GM19238 (cell line): Measurements from ENCODE around the gene LIMK2.
A peak's percentile ranks its signal among the peaks of the same experiment; 100 is the strongest.
"Not testable (repeated sequence)": the region's sequence is repeated elsewhere in the genome, so short reads cannot be mapped to it uniquely, and the experiment has no call there.

Source experiments
- DNase-seq: peaks from one replicate; pipeline ENCODE4 v3.0.0; 2011; ENCODE audit warnings: low spot score; ENCODE audit not compliant: insufficient read length

Gene LIMK2

GRCh38 chr22:31211862-31212730 is at the start of gene LIMK2:
Gene LIMK2, plus strand, starts transcription at chr22:31212298. Its CDS starts 111 bp downstream, at chr22:31212409.
- DNase-seq, result peak; percentile 96

DNA sequence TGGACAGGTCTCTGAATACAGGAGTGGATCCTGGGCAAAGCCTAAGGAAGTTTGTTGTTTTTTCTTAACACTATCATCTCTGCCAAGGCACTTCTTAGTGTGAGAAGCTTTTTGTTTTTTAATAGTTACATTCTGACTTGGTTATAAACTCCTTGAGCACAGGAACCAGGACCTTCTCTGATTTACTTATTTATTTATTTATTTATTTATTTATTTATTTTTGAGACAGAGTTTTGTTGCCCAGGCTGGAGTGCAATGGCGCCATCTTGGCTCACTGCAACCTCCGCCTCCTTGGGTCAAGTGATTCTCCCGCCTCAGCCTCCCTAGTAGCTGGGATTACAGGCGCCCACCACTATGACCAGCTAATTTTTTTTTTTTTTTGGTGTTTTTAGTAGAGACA is 41.1 kb upstream of the LIMK2 start:
- DNase-seq, result no peak

DNA sequence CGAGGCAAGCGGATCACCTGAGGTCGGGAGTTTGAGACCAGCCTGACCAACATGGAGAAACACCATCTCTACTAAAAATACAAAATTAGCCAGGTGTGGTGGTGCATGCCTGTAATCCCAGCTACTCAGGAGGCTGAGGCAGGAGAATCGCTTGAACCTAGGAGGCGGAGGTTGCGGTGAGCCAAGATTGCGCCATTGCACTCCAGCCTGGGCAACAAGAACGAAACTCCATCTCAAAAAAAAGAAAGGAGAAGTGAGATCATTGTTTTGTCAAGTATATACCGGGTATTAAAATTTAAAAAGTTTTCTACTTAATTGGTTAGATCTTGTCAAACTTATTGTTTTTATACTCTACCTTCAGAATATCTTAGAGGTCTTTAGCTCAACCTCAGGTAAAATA is 40.4 kb upstream of the LIMK2 start:
- DNase-seq, result not testable (repeated sequence)

DNA sequence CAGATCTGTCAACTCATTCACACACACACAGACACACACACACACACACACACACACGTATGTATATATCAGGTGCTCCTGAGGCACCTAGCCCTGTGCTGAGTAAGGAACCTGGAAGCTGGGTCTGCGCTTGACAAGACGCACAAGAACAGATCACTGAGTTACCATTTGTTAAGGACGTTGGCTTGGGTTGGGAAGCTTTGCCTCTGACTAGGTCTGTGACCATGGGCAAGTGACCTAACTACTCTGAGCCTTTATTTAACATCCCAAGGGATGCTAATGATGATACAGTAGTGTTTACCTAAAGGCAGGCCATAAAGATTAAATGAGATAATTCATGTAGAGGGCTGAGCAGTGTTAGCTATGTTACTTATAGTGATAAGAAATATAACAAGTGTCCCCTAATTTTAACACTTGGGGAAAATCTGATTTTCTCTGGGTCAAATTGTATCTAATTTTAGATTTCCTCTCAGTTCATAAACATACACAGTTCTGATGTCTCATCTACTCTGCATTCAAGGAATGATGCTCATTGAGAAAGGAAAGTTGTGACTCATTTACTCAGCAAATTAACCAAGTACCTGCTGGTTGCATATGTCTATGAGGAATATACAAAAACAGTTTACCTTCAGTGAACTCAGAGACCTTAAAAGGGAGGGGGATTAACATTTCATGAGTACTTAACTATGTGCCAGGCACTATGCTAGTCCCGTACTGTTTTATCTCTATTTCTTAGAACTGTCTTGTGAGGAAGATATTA is 38.5 kb upstream of the LIMK2 start:
- DNase-seq, result no peak

- DNase-seq, result no peak
Observed at GRCh38 chr22:31176923-31177322, 35.2 kb upstream of the LIMK2 start.

DNA sequence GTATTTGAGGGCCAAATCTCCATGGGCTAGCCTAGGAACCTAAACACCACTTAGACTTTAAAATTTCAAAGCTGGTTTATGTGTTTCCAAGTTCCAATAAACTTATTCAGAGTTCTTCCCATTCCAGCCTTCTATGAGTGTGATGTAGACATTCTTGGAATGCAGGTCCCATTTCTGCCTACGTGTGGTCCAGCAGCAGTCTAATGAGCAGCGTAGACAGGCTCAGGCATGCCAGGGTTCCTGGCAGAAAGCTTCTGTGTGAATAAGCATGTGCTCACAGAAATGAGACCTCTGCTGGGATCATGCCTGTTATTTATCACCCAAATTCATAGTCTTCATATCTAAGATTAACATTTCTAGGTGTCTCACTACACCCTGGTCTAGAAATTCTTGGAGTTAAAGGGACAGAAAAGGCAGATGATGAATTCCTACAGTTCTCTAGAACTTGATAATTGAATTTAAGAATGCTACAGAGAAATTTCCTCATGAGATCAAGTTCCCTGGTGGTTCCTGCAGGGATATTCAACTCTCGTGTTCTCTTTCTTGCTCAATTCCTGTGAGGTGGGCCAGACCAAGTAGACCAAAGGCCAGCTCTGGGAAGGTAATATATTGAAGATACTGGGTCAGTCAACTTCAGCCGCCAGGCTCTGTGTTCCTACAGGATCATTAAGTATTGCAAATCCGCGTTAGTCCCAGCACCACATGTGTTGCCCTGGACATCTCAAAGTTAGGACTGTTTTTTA is 34.5 kb upstream of the LIMK2 start:
- no peak for DNase-seq

DNA sequence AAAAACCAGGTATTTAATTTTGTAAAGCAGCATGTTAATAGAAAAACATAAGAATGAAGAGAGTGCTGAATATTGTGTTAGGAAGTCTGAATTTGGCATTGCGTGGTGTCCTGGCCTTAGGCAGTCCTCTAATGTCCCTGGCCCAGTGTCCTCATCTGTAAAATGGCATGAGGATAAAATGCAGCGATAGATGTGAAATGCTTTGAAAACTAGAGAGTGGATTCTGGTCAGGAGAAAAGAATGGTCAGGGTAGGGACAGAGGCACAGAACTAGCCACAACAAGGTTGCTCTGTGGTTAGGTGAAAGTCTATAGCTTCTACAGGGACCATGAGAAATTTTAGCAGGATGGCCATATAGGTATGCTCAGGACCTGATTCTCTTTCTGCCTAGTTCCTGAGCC is 33.2 kb upstream of the LIMK2 start:
- no peak for DNase-seq

- DNase-seq, result no peak
Observed at GRCh38 chr22:31179345-31179744, 32.8 kb upstream of the LIMK2 start.

- no peak for DNase-seq
Observed at GRCh38 chr22:31184015-31184414, 28.1 kb upstream of the LIMK2 start.

DNA sequence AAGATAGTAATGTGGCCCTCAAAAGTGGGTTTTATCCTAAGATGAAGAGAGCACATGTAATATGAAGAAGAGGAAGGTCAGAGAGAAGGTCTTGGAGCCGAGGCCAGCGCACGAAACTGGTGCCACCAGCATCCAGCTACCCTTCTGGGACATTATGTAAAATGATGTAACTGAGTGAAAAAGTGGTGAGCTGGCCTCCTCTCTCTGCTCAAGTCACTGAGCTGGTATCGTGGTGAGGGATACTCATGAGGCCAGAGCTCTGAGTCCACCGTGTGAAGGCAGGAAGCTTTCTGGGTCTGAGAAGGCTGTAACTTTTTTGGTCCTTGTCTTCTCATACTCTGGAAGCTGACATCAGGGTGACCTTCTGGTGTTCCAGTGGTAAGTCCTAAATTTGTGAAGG is 27.0 kb upstream of the LIMK2 start:
- DNase-seq, result no peak

DNA sequence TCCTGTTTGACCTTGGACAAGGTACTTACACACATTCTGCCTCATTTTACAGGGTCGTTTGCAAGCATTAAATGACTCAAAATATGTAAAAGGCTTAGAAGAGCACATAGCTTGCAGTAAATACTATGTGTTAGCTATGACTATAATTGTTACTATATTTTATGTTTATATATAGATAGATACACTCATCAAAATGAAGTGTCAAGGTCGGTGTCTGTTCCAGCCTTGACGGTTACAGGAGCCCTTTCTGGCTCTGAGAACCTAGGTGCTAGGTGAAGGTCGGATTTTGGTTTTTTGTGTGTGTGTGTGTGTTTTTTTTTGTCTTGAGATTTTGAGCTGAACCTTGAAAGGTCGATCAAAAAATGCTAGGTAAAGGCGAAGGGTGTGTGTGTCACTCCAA is 24.5 kb upstream of the LIMK2 start:
- DNase-seq, result no peak

DNA sequence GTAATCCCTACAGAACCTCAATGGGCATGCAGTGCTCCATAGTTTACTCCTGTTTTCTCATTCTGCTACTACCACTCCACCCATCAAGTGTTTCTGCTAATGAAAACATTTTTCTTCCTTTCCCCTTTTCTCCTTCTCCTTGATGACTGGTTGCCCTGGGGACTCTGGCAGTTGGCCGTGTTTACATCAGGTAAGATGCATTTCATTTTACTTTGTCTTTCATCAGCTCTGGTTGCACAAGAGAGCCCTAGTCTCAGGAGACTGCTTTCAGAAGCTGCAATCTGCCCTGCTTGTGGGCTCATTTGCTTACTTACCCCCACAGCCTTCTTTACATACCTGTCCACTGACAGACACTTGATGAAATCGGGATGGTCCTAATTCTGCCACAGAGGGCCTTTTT is 19.6 kb upstream of the LIMK2 start:
- no peak for DNase-seq

- DNase-seq, result no peak
Observed at GRCh38 chr22:31193092-31193491, 19.0 kb upstream of the LIMK2 start.

- not testable (repeated sequence) for DNase-seq
Observed at GRCh38 chr22:31194681-31195080, 17.4 kb upstream of the LIMK2 start.

DNA sequence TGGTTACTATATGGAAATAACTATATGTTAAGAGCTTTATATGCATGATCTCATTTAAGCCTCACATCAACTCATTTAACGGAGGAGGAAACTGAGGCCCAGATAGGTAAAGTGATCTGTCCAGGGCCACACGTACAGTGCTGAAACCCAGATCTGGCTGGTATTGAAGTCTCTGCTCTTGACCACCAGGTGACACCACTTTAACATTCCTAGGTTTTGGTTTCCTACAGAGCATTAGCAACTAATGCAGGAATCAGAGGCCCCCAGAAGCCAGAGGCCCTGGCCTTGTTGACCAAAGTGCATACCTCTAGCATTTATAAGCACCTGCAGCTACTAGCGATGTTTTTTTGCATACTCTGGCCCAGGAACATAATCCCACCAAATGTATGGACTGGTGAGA is 12.9 kb upstream of the LIMK2 start:
- DNase-seq, result no peak

- not testable (repeated sequence) for DNase-seq
Observed at GRCh38 chr22:31204352-31204984, 7.6 kb upstream of the LIMK2 start.

DNA sequence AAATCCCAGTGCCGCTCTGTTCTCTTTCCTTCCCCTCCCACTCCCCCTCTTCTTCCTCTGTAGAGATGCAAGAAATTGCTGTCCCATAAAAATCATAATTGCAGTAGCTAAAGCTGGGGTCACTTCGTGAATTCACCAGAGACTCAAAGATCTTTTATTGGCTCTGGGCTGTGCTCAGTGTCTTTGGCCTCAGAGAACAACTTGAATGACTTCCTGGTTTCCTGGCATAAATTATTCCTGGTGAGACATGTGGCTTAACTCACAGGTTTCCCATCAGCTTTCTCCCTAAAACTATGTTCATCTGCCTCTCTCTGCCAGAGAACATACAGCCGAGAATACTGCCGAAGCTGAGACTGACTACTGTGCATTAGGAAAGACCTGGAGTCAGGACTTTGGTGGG is 7.0 kb upstream of the LIMK2 start:
- DNase-seq, result not testable (repeated sequence)

DNA sequence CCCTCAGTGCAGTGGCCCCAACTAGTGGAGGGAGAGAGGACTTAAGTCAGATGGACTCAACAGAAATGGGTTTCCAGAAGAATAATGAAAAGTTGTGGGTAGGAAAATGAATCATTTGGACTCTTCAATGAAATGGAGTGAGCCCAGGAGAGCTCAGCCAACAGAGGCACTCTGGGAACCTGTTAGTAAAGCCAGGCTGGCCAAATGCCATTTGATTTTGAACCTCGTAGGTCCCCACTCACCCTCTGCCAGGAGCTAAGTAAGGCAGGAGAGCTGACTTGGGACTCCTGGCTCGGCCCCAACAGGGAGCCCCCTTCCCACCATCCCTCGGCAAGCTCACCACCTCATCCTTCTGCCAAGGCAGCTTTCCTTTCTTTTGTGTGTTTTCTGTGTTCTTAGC is 5.6 kb upstream of the LIMK2 start:
- DNase-seq, result not testable (repeated sequence)

DNA sequence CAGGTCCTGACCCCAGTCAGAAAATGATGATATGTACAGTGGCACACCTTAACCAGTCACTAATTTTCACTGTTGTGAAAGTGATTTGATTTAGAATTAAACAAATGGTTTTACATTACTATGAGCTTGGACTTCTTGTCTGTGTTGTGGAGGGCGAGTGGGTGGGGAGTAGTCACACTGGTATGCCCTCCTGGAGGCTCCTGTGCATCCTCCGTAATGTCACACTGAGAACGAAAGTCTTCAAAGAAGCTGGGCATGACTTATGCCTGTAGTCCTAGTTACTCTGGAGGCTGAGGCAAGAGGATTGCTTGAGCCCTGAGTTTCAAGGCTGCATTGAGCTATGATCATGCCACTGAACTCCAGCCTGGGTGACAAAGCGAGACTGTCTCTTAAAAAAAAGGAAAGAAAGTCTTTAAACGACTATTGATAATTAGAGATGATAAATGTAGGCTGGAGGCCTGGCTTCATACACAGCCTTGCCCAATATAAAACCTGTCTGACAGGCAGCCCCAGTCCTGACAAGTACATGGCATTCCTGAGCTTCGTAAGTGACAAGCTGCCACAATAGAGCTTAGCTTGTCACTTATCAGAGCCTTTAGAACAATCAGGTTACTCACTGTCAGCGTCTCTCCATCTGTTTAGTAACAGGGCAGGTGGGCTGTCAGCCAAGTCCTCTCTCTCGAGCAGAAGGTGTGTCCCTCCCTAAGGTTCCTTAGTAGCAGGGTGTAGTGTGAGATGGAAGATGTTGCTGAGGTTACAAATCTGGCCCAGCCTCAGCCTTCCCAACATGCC is 5.0 kb upstream of the LIMK2 start:
- DNase-seq, result no peak

DNA sequence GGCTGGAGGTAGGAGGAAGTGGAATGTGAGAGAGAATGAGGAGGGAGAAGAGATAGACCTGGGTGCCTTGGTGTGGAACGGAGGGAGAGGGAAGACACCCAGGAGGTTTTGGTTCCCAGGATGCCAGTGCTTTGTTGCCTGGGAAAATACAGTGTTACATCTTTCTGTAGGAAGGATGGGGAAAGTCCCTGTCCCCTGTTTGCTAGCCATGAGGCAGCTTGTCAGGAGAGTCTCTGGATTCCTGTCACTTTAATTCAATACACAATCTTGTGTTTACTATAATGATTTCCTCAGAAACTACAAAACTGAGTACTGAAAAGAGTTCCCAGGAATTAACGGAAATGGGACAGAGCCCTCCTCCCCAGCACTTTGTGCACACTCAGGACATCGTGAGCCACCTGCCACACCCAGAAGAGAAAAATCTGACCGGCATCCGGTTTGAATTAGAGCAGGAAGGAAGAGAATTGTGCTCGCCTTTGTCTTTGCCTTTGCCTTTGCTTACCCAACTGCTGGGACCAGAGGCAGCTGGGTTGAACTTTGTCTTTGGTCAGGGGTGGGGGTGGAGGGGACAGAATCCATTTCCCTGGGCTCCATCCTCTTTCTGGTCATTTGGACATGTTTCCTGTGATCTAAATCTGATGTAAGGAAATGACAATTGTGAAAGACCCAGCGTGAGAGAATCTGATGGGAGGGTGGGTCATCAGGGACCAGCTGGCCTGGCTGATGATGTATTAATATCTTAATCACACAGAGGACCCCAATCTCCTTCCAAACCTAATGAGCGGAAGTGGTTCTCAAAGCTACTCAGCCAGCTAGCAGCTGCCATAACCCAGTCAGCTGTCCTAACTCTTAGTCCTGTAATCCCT is 1.3 kb upstream of the LIMK2 start:
- DNase-seq, result no peak
